GM18951 (cell line): ENCODE data around the gene CANT1.

ENCODE experiments used
- POLR2A ChIP-seq: IDR thresholded peaks from 4 replicates; pipeline ENCODE4 v1.6.1; 2011; ENCODE audit warnings: mild to moderate bottlenecking; ENCODE audit not compliant: insufficient read length, insufficient read depth; ENCODE audit errors: extremely low read depth
- in situ Hi-C: fragments of 300-500 bp; cut with MboI; formaldehyde crosslinking; loops from one replicate; pipeline ENCODE4 v1.12.0; 2022; ENCODE audit warnings: low sequenced_read_pairs, mixed read lengths, inconsistent platforms; ENCODE audit not compliant: unreplicated experiment

The CANT1 gene

DNA sequence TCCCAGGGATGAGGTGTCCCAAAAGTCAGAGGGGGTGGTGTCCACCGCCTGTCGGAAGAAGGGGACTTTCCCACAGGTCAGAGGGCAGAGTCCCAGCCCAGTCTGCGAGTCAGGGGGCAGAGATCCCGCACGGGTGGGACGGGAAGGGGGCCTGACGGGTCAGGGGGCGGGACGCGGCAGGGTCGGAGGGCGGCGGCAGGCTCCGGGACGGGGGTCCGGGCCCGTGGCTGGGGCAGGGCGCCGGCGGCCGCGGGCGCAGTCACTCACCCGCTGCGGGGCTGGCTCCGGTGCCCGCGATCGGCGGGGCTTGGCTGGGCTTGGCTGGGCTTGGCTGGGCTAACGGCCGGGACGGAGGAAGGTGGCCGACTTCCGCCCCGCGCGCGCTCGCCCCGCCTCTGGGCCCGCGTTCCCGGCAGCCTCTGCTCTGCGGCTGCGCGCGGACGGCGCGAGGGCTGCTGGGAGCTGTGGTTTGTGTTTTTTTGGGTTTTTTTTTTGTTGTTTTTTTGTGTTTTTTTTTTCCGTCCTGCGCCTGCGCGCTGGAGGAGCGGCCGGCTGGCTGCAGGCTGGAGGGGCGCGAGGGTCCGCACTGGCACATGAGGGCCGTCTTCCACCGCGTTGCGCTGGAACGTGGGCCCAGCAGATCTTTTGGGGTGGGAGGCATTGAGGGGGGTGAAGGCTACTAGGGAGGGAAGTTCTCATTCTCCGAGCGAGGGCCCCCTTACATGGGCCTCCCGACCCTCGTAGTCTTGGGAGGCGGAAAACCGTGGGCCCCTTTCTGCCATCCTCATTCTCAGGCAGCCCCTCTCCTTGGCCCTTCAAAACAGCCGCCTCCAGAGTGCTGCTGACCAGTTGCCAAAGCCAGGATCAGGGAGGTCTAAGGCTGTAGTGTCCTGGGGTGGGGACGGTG, at the start of gene CANT1:
CANT1 (minus strand) TSS at position 368 of the 907 bp plus-strand sequence. CDS start 12,142 bp downstream, outside the sequence.
- in situ Hi-C loops = no loop called here
- TF ChIP-seq POLR2A = peak; percentile 81

DNA sequence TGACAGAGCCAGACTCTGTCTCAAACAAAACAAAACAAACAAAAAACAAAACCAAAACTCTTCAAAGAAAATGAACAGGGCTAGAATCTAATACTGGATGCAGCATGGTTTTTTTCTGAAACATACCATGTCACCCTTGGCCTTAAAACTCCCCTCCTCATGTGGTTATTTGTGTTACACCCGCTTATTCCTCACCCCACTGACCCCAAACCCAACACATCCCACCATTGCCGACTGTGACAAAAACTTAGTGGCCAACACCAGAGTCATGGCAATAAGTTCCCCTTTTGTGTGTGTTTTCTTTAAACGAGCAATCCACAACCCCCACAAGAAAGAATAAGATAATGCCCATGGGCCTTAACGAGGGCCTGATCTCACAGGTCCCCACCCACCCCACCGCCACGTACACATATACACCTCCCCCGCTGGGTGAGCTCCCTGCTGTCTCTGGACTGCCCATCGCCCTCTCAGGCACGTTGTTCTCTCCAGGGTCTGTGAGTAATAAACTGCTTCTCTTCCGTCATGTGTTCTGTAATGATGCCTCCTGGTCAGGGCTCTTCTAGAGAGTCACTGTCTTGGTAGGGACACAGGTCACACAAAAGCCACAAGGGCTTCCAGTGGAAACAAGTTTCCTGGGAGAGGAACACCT, 48.3 kb upstream of the CANT1 start:
- in situ Hi-C loops = no loop called here
- TF ChIP-seq POLR2A = no peak

DNA sequence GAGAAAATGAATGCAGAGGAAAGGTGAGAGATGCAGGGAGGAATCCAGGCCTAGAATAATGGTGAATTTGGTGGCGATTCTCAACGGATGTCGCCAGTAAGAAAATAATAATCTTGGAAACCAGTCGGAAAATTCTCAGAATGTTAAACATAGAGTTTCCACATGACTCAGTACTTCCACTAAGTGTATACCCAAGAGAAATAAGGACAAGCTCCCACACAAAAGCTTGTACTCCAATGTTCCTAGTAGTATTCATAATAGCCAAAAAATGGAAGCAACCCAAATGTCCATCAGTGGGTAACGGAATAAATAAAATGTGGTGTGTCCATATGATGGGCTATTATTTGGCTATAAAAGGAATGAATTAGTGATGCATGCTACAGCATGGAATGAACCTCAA, 45.6 kb upstream of the CANT1 start:
- in situ Hi-C loops = no loop called here
- no peak for TF ChIP-seq POLR2A

DNA sequence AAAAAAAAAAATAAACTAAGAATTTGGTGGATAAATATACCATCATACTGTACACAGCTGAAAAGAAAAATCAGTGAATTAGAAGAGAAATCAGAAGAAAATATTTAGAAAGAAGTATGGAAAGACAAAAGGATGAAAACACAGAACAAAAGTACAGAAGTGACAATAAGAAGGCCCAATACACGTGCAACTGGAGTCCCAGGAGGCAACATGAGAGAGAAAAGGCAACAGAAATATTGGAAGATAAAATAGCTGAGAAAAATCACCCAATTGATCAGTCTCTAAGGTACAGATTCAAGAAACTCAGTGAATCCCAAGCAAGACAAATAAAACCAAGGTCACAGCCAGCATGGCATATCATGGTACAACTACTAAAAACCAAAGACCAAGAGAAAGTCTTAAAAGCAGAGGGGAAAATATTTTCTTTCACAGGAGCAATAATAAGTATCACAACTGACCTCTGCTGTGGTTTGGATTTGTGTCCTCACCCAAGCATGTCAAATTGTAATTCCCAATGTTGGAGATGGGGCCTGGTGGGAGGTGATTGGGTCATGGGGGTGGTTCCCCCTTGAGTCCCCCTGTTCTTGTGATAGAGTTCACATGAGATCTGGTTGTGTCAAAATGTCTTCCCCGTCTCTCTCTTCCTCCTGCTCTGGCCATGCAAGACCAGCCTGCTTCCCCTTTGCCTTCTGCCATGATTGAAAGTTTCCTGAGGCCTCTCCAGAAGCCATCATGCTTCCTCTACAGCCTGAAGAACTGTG, 44.8 kb upstream of the CANT1 start:
- no peak for TF ChIP-seq POLR2A
- in situ Hi-C loops = no loop called here

DNA sequence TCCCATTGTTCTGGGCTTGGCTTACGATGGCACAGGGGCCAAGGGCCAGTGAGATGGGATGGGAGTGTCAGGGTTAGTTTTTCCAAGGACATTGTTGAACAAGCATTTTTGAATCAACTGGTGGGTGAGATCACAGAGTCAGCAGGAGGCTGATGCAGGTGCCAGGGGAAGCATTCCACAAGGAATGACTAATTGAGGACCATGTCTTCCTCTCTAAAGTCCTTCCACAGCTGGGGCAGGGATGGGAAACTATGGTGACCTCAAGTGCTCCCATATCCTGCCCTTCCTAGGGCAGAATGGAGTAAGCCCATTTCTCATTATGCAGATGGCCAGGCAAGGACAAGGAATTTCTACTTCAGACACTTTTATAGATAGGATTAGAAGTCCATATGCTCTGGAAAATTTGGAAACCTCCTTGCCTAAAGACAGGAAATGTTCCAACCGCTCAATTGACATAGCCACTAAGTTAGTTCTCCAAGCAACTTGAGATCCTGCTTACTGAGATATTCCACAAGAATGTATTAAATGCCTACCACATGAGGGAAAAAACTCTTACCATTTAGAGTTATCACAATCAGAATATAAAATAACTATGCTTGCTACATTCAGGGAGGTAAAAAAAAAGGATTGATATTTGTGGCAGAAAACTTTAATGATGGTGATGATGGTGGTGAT, 43.8 kb upstream of the CANT1 start:
- TF ChIP-seq POLR2A = no peak
- in situ Hi-C loops = no loop called here

DNA sequence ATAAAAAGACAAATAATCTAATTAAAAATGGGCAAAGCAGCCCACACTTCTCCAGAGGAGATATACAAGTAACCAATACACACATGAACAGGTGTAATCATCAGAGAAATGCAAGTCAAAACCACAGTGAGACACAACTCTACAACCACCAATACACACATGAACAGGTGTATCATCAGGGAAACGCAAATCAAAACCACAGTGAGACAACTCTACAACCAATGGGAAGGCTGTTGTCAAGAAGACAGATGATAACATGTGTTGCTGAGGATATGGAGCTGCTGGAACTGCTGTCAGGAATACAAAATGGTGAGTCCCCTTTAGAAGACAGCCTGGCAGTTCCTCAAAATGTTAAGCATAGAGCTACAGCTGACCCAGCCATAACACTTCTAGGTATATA, 42.6 kb upstream of the CANT1 start:
- in situ Hi-C loops = no loop called here
- TF ChIP-seq POLR2A = no peak

DNA sequence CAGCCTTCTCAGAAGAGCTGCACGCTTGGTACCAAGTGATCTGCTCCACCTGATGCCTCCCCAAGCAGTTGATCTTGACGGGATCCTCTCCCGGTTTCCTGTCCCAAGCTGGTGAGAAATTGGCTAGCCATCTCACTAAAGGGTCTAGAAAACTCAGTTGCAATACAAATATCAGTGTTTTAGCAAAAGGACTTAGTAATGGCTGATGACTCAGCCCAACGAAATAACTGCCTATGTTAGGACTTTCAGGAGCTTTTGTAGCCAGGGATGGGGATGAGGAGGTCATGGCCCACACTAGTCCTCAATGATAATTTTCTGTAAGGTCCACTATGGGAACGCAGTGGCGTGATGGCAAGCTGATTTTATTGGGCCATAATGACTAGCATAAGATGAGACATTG, 41.7 kb upstream of the CANT1 start:
- in situ Hi-C loops = no loop called here
- no peak for TF ChIP-seq POLR2A

DNA sequence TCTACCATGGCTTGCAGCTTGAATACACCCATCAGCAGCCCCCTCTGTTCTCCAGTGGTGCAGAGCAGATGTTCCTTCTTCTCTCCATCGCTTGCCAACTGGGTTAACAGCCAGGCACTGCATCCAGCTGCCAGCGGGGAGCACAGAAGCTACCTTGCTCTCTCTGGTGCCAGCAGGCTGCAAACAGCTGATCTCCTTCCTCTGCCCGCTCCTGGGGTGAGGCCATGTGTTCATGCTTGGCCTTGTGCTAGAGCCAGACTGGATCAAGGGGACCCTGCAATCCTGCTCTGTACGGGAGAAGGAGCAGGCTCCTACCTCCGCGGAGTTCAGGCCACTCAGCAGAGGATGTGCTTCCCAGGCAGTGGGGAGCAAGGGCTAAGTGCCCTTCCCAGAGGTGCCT, 41.0 kb upstream of the CANT1 start:
- TF ChIP-seq POLR2A = no peak
- in situ Hi-C loops = no loop called here

DNA sequence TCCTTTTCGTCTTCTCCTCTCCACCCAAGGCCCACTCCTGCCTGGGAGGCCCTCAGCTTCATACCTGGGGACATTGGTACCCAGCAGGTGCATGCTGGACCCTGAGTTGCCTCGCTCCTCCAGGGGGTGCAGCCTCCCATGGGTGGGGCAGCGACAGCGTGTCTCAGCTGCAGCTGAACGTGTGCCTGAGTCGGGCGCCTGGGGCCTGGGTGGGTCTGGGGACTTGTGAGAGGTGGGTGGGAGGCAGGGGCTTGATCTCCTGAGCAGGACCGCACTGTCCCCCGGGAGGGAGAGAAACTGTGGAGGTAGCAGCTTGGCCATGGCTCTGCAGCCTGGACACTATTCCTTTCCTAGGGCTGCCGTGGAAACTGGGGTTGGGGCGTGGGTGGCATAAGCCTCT, 40.3 kb upstream of the CANT1 start:
- TF ChIP-seq POLR2A = no peak
- in situ Hi-C loops = no loop called here

DNA sequence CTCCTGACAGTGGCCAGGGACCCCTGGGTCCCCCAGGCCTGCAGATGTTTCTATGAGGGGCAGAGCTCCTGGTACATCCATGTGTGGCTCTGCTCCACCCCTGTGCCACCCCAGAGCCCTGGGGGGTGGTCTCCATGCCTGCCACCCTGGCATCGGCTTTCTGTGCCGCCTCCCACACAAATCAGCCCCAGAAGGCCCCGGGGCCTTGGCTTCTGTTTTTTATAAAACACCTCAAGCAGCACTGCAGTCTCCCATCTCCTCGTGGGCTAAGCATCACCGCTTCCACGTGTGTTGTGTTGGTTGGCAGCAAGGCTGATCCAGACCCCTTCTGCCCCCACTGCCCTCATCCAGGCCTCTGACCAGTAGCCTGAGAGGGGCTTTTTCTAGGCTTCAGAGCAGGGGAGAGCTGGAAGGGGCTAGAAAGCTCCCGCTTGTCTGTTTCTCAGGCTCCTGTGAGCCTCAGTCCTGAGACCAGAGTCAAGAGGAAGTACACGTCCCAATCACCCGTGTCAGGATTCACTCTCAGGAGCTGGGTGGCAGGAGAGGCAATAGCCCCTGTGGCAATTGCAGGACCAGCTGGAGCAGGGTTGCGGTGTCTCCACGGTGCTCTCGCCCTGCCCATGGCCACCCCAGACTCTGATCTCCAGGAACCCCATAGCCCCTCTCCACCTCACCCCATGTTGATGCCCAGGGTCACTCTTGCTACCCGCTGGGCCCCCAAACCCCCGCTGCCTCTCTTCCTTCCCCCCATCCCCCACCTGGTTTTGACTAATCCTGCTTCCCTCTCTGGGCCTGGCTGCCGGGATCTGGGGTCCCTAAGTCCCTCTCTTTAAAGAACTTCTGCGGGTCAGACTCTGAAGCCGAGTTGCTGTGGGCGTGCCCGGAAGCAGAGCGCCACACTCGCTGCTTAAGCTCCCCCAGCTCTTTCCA, 39.5 kb upstream of the CANT1 start:
- in situ Hi-C loops = no loop called here

DNA sequence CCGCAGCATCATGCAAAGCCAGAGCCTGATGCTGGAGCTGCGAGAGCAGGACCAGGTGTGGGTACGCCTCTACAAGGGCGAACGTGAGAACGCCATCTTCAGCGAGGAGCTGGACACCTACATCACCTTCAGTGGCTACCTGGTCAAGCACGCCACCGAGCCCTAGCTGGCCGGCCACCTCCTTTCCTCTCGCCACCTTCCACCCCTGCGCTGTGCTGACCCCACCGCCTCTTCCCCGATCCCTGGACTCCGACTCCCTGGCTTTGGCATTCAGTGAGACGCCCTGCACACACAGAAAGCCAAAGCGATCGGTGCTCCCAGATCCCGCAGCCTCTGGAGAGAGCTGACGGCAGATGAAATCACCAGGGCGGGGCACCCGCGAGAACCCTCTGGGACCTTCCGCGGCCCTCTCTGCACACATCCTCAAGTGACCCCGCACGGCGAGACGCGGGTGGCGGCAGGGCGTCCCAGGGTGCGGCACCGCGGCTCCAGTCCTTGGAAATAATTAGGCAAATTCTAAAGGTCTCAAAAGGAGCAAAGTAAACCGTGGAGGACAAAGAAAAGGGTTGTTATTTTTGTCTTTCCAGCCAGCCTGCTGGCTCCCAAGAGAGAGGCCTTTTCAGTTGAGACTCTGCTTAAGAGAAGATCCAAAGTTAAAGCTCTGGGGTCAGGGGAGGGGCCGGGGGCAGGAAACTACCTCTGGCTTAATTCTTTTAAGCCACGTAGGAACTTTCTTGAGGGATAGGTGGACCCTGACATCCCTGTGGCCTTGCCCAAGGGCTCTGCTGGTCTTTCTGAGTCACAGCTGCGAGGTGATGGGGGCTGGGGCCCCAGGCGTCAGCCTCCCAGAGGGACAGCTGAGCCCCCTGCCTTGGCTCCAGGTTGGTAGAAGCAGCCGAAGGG, 38.6 kb upstream of the CANT1 start:
- TF ChIP-seq POLR2A = no peak
- in situ Hi-C loops = no loop called here

More for the DNA sequence above, 39.5 kb upstream of the CANT1 start:
- TF ChIP-seq POLR2A = no peak
